Neutrophil (primary cell): ENCODE results near the gene SULT1A1.
A peak's percentile ranks its signal among the peaks of the same experiment; 100 is the strongest.

Experiments used
- H3K27ac ChIP-seq: fragments of 200-600 bp; sonication (generic); 2 replicates; pipeline ENCODE4 v1.5.1; 2016; ENCODE audit warnings: mild to moderate bottlenecking, moderate library complexity
- H3K27me3 ChIP-seq: fragments of 200-600 bp; sonication (generic); 2 replicates; pipeline ENCODE4 v1.6.0; 2016; ENCODE audit warnings: mild to moderate bottlenecking
- H3K36me3 ChIP-seq: fragments of 200-600 bp; sonication (generic); 2 replicates; pipeline ENCODE4 v1.5.1; 2017
- H3K4me1 ChIP-seq, 2 experiments: fragments of 200-600 bp in 1 of 2; sonication (generic) in 1 of 2; 1 replicate in 1 of 2; 2 replicates in 1 of 2; pipeline versions ENCODE4 v1.5.1 to v1.6.1; 2013 to 2016; ENCODE audit warnings: low read depth in 1 of 2, low read length in 1 of 2, mild to moderate bottlenecking in 1 of 2, moderate library complexity in 1 of 2; ENCODE audit not compliant: control insufficient read depth in 1 of 2, insufficient read depth in 1 of 2
- H3K4me3 ChIP-seq, 2 experiments: fragments of 200-600 bp in 1 of 2; sonication (generic) in 1 of 2; 1 replicate in 1 of 2; 2 replicates in 1 of 2; pipeline ENCODE4 v1.5.1; 2013 to 2016; ENCODE audit warnings: low read depth in 1 of 2, low read length in 1 of 2, mild to moderate bottlenecking in 1 of 2, moderate library complexity in 1 of 2
- H3K9me3 ChIP-seq: fragments of 200-600 bp; sonication (generic); 2 replicates; pipeline ENCODE4 v1.5.1; 2016
- TF ChIP-seq, protein P1 (sequence below): fragments of 200-600 bp; sonication (generic); IDR thresholded peaks from 2 replicates; pipeline ENCODE4 v1.5.1; 2016; ENCODE audit warnings: antibody characterized with exemption

Gene SULT1A1

DNA sequence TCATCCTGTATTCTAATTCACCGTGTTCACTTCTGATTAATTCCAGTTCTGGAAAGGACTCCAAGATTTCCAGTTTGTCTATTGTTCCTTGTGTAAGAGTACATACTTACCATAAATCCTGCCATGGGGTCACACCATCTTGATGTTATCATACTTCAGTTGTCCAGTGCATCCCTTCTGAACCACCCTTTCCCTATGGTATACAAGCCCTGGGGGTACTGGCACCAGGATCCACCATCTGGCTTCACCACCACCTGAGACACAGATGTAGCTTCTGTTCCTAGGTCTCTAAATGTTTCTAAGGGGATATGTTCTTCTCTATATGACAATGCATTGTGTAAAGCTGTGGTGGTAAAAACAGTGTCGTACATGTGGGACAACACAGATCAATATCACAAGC lies 34.9 kb downstream of the SULT1A1 start:
- no peak overlapping the region for H3K27ac ChIP-seq
- TF ChIP-seq, protein P1, sequence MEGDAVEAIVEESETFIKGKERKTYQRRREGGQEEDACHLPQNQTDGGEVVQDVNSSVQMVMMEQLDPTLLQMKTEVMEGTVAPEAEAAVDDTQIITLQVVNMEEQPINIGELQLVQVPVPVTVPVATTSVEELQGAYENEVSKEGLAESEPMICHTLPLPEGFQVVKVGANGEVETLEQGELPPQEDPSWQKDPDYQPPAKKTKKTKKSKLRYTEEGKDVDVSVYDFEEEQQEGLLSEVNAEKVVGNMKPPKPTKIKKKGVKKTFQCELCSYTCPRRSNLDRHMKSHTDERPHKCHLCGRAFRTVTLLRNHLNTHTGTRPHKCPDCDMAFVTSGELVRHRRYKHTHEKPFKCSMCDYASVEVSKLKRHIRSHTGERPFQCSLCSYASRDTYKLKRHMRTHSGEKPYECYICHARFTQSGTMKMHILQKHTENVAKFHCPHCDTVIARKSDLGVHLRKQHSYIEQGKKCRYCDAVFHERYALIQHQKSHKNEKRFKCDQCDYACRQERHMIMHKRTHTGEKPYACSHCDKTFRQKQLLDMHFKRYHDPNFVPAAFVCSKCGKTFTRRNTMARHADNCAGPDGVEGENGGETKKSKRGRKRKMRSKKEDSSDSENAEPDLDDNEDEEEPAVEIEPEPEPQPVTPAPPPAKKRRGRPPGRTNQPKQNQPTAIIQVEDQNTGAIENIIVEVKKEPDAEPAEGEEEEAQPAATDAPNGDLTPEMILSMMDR: no peak

DNA sequence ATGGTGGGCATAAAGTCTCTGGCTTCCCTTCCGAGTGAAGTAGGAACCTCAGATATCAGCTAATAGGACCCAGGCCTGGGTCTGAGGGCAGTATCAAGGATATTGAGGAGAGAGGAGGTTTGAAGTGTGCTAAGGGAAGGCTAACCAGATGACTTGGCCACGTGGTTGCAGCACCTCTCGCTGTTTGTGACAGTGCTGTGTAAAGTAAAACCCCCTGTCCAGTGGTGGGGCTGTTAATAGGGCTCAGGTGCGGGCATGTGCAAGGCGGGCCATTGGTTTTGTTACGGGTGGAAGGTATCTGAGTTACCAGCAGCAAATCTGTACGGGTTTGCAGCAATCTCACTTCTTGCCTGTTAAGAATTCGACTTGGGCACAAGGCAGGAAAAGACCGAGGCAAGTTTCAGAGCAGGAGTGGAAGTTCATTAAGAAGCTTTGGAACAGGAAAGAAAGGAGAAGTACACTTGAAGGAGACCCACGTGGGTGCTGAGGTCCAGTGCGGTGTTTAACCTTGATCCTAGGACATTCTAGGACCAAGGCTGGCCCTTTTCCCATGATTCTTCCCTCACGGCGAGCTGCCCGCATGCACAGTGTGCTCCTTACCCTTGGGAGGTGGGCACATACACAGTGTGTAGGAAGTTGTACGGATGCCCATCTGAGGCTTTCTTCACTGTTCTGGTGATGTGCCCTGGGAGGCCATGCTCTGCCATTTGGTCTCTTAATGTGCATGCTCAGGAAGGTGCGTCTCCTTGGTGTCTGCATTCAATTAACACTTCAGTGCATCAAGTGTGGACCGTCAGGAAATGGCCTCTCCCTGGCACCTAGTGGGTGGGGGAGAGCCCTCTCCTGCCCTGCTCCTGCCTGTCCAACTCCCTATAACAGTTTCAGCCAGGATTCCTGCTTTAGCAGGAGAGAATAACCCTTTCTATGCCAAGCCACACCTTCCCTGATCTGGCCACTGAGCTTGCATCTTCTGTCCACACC lies 35.8 kb downstream of the SULT1A1 start:
- TF ChIP-seq, protein P1: no peak
- H3K27me3 ChIP-seq: no peaks in the 10 kb centered on the region
- H3K27ac ChIP-seq: peak overlapping the region; percentile 41
- no peaks in the 10 kb centered on the region for H3K9me3 ChIP-seq
- no peaks in the 10 kb centered on the region for H3K36me3 ChIP-seq
- no peak overlapping the region for H3K4me3 ChIP-seq
- H3K4me1 ChIP-seq: peaks cover 14 to 15% of the 10 kb centered on the region in 2 experiments

More for the DNA sequence above, 34.9 kb downstream of the SULT1A1 start:
- H3K4me3 ChIP-seq: no peak overlapping the region
- peaks cover 14 to 15% of the 10 kb centered on the region in 2 experiments for H3K4me1 ChIP-seq
- H3K27me3 ChIP-seq: no peaks in the 10 kb centered on the region
- H3K9me3 ChIP-seq: no peaks in the 10 kb centered on the region
- no peaks in the 10 kb centered on the region for H3K36me3 ChIP-seq

DNA sequence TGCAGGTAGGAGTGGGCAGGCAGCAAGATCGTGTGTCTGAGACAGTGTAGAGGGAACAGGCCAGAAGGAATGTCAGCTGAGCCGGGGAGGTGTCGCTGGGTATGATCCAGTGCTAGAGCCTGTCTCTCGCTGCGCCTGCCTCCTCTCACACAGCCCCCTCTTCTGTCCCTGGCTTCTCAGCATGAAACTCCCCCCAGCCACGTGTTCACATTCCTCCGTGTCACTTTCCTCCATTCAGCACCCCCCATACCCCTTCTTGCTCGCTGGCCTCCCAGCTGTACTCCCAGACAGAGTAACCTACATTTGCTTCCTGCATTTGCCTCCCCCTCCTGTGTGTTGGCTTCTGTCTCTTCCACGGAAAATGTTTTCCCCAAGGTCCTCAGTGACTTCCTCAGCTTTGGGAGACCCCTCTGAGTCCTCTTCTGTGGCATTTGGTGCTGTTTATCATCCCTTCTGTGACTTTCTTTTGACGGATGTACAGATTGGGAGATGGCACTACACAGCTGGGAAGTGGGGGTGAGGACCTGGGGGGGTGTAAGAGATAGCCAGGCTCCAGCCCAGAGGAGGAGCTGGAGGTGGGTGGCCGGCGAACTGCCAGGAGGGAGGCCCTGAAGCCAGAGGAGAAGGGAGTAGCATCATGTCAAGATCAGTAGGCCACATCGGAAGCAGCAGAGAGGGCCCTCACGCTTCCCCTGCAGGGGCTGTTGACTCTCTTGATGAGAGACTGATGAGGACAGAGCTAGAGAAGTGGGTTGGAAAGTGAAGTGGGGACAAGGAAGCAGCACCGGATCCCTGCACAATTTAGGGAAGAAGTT lies 36.9 kb downstream of the SULT1A1 start:
- H3K27ac ChIP-seq: no peak overlapping the region
- peaks cover 14 to 15% of the 10 kb centered on the region in 2 experiments for H3K4me1 ChIP-seq
- H3K36me3 ChIP-seq: no peaks in the 10 kb centered on the region
- H3K9me3 ChIP-seq: no peaks in the 10 kb centered on the region
- TF ChIP-seq, protein P1: no peak
- no peaks in the 10 kb centered on the region for H3K27me3 ChIP-seq
- no peak overlapping the region for H3K4me3 ChIP-seq

DNA sequence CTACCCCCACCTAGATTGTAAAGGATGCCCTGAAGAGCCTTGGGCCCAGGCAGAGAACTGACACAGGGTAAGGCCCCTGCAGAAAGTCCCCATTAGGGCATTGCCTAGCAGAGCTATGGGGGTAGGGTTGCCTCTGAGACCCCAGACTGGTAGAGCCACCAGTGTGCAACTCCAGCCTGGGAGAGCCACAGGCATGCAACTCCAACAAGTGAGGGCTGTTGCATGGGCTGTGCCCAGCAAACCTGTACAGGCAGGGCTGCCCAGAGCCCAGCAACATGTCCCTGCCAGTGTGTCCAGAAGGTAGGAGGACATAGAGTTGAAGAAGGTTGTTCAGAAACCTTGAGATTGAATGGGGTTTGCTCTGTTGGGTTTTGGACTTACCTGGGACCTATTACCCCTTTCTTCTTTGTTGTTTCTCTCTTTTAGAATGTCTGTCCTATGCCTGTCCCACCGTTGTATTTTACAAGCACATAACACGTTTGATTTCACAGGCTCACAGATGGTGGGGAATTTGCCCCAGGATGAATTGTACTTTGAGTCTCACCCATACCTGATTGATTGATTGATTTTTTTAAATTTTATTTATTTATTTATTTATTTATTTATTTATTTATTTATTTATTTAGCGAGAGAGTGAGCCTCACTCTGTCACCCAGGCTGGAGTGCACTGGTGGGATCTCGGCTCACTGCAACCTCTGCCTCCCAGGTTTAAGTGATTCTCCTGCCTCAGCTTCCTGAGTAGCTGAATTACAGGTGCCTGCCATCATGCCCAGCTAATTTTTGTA lies 39.7 kb downstream of the SULT1A1 start:
- H3K27ac ChIP-seq: no peak overlapping the region
- TF ChIP-seq, protein P1: no peak
- no peaks in the 10 kb centered on the region for H3K36me3 ChIP-seq
- H3K27me3 ChIP-seq: no peaks in the 10 kb centered on the region
- H3K4me1 ChIP-seq: peaks cover 14 to 15% of the 10 kb centered on the region in 2 experiments
- H3K9me3 ChIP-seq: no peaks in the 10 kb centered on the region
- no peak overlapping the region for H3K4me3 ChIP-seq

DNA sequence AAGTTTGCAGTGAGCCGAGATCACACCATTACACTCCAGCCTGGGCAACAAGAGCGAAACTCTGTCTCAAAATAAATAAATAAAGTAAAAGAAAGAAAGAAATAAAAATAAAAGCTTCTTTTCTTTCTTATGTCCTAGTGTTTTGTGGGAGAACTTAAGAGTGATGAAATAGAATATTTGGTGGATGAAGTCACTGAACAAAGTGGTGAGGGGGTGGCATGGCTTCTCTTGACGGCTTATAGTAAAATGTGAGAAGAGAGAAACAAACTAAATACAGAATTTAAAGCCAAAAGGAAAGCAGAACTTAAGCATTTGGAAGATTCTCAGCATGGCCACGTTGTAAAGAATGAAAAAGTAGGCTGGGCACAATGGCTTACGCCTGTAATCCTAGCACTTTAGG lies 40.8 kb downstream of the SULT1A1 start:
- Histone ChIP-seq H3K27ac (no peak overlapping the region), H3K27me3 (no peaks in the 10 kb centered on the region), H3K36me3 (no peaks in the 10 kb centered on the region), H3K9me3 (no peaks in the 10 kb centered on the region), H3K4me1 (peaks cover 13% of the 10 kb centered on the region in 2 experiments), H3K4me3 (no peak overlapping the region)
- TF ChIP-seq, protein P1: no peak
